Natural killer cell (primary cell): ENCODE results near the gene NUBP2. TPM values are rescaled to one million over a fixed set of nuclear protein-coding genes. Genes with fewer than 3 reads are reported as not detected.
A peak's percentile ranks its signal among the peaks of the same experiment; 100 is the strongest.

Experiments used
- ATAC-seq, 3 donors: fragments of 150-1000 bp in 2 of 3; fragments of 200-7000 bp in 1 of 3; cut with Tn5 transposase; 1 replicate in 1 of 3; 2 replicates in 2 of 3; pipeline ENCODE4 v1.10.0; 2021; ENCODE audit warnings: mild to moderate bottlenecking in 2 of 3, moderate library complexity in 2 of 3
- DNase-seq, 2 donors: peaks; one replicate each; pipeline versions ENCODE4 v3.0.0 to v3.0.0-alpha.2; 2013 to 2021; ENCODE audit warnings: mixed read lengths in 1 of 2
- H3K27ac ChIP-seq: one replicate; pipeline ENCODE4 v1.5.1; 2013; ENCODE audit warnings: mild to moderate bottlenecking, low read length
- H3K27me3 ChIP-seq: one replicate; pipeline ENCODE4 v1.6.1; 2013; ENCODE audit warnings: low read length; ENCODE audit not compliant: control insufficient read depth, insufficient read depth
- H3K36me3 ChIP-seq: one replicate; pipeline ENCODE4 v1.6.1; 2013; ENCODE audit warnings: low read length; ENCODE audit not compliant: control insufficient read depth, insufficient read depth
- H3K4me1 ChIP-seq: one replicate; pipeline ENCODE4 v1.6.1; 2013; ENCODE audit warnings: low read length; ENCODE audit not compliant: control insufficient read depth, insufficient read depth
- H3K4me3 ChIP-seq: one replicate; pipeline ENCODE4 v1.5.1; 2013; ENCODE audit warnings: low read length
- H3K9me3 ChIP-seq: one replicate; pipeline ENCODE4 v1.6.1; 2013; ENCODE audit warnings: low read length; ENCODE audit not compliant: control insufficient read depth, insufficient read depth
- H3K27ac Mint-ChIP-seq, 2 donors: one replicate each; pipeline ENCODE4 v1.8.0; 2022; ENCODE audit warnings: mild to moderate bottlenecking in 2 of 2, mixed read lengths in 2 of 2, moderate library complexity in 1 of 2
- H3K27me3 Mint-ChIP-seq, 2 donors: one replicate each; pipeline ENCODE4 v1.8.0; 2022; ENCODE audit warnings: low read depth in 2 of 2, mixed read lengths in 2 of 2
- H3K36me3 Mint-ChIP-seq: one replicate; pipeline ENCODE4 v1.8.0; 2022; ENCODE audit warnings: mixed read lengths
- H3K4me1 Mint-ChIP-seq, 2 donors: one replicate each; pipeline ENCODE4 v1.8.0; 2022; ENCODE audit warnings: mixed read lengths in 2 of 2
- H3K4me3 Mint-ChIP-seq: one replicate; pipeline ENCODE4 v1.8.0; 2022; ENCODE audit warnings: mild to moderate bottlenecking, moderate library complexity, mixed read lengths
- H3K9me3 Mint-ChIP-seq, 2 donors: one replicate each; pipeline ENCODE4 v1.8.0; 2022; ENCODE audit warnings: mixed read lengths in 2 of 2
- CTCF ChIP-seq: fragments of 200-600 bp; IDR thresholded peaks from one replicate; pipeline ENCODE4 v1.8.0; 2022; ENCODE audit warnings: antibody characterized with exemption
- WGBS: methylation state at CpG from one replicate; pipeline ENCODE4 v1.1.7; 2013; ENCODE audit warnings: missing lambda C conversion rate; ENCODE audit not compliant: insufficient coverage; 5-methylcytosine and 5-hydroxymethylcytosine counted together
- intact Hi-C: fragments of 100-400 bp; cut with micrococcal nuclease; formaldehyde crosslinking; loops from one replicate; pipeline ENCODE4 v1.14.2; 2022
- total RNA-seq, 4 donors: library from RNA; stranded (reverse); fragments of 120-200 nt in 1 of 4; gene quantifications; one replicate each; pipeline versions ENCODE4 v1.2.3 to v1.2.4, GENCODE V29; 2013 to 2022

The NUBP2 gene
- total RNA-seq, 3 donors from 2014 or later (not counting 1 experiment from before 2014, with no cell fraction given): 39.5 to 51.9 (median 49.4) TPM

DNA sequence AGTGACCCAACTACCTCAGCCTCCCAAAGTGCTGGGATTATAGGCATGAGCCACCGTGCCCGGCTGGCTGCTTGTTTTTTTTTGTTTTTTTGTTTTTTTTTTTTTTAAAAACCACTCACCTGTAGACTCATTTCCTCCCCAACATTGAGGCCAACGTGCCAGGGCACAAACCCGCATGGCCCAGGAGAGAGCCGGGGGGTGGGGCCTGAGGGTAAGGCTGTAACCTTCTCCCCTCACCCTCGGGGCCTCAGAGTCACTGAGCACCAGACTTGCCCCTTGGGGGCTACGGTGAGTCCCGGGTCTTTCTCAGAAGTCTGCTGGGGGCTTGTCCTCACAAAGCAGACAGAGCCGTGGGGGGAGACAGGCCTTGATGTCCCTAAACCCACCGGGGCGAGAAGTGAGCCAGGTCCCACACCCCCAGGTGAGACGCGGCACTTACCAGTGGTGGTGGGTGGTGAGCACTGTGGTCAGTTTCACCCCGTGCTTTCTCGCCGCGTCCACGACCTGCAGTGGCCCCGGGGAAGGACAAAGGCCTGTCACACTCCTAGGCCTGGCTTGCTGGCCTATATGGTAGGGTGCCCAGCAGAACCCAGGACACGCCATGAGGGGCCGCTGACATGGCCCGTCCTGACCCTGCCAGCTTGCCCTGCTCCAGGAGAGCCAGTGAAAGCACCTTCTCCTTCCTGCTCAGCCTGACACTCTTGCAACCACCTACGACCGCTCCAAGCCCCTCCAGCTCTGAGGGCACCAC is 39.3 kb downstream of the NUBP2 start:
- no peaks in the 10 kb centered on the region for H3K27me3 Mint-ChIP-seq
- no peak overlapping the region for H3K4me3 ChIP-seq
- no peak for TF ChIP-seq CTCF
- no peak for ATAC-seq
- no peaks in the 10 kb centered on the region for H3K9me3 Mint-ChIP-seq
- H3K4me3 Mint-ChIP-seq: no peak overlapping the region
- H3K4me1 ChIP-seq: peaks cover 13% of the 10 kb centered on the region
- H3K27ac ChIP-seq: no peak overlapping the region
- WGBS: 94% methylated on average over 22 of the region's 24 CpGs
- no peaks in the 10 kb centered on the region for H3K36me3 Mint-ChIP-seq
- no peak for DNase-seq
- H3K4me1 Mint-ChIP-seq: peaks cover under 1 to 15% of the 10 kb centered on the region in 2 donors
- H3K9me3 ChIP-seq: no peaks in the 10 kb centered on the region
- intact Hi-C loops: no loop called here
- H3K27ac Mint-ChIP-seq: no peak overlapping the region
- peaks cover 36% of the 10 kb centered on the region for H3K36me3 ChIP-seq
- H3K27me3 ChIP-seq: no peaks in the 10 kb centered on the region

DNA sequence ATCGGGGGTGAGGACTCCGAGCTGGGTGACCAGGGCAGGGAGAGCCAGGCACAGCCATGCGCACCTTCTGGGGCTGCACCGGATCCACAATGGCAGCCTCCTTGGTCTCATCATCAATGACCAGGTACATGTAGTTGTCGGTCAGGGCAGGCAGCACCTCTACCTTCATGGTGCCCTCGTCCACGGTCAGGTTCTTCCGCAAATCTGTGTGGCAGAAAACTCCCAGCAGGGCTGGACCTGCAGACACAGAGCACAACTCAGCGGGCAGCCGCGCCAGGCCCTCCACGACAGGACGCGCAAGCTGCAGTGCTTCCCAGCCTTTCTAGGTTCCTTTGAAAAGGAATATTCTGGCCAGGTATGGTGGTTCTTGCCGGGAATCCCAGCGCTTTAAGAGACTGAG is 40.0 kb downstream of the NUBP2 start:
- Histone ChIP-seq H3K4me1 (peaks cover 20% of the 10 kb centered on the region), H3K27ac (no peak overlapping the region), H3K36me3 (peaks cover 32% of the 10 kb centered on the region), H3K27me3 (no peaks in the 10 kb centered on the region), H3K9me3 (no peaks in the 10 kb centered on the region), H3K4me3 (no peak overlapping the region)
- H3K4me3 Mint-ChIP-seq: no peak overlapping the region
- ATAC-seq: no peak
- 95% methylated on average over 16 of the region's 16 CpGs for WGBS
- H3K36me3 Mint-ChIP-seq: no peaks in the 10 kb centered on the region
- no peak for DNase-seq
- H3K4me1 Mint-ChIP-seq: peaks cover 8 to 22% of the 10 kb centered on the region in 2 donors
- H3K27me3 Mint-ChIP-seq: no peaks in the 10 kb centered on the region
- H3K27ac Mint-ChIP-seq: no peak overlapping the region
- no peak for TF ChIP-seq CTCF
- intact Hi-C loops: no loop called here
- no peaks in the 10 kb centered on the region for H3K9me3 Mint-ChIP-seq

GRCh38 chr16:1823821-1824220 is 41.1 kb downstream of the NUBP2 start:
- ATAC-seq (no peak), DNase-seq (no peak)
- 91% methylated on average over 9 of the region's 9 CpGs for WGBS
- intact Hi-C loops: no loop called here
- Mint-ChIP-seq H3K36me3 (no peaks in the 10 kb centered on the region), H3K27me3 (no peaks in the 10 kb centered on the region), H3K4me3 (no peak overlapping the region), H3K27ac (no peak overlapping the region), H3K9me3 (no peaks in the 10 kb centered on the region), H3K4me1 (peaks cover 9 to 23% of the 10 kb centered on the region in 2 donors)
- no peak for TF ChIP-seq CTCF
- Histone ChIP-seq H3K27me3 (no peaks in the 10 kb centered on the region), H3K36me3 (peaks cover 31% of the 10 kb centered on the region), H3K27ac (no peak overlapping the region), H3K9me3 (no peaks in the 10 kb centered on the region), H3K4me3 (no peak overlapping the region), H3K4me1 (peaks cover 23% of the 10 kb centered on the region)

DNA sequence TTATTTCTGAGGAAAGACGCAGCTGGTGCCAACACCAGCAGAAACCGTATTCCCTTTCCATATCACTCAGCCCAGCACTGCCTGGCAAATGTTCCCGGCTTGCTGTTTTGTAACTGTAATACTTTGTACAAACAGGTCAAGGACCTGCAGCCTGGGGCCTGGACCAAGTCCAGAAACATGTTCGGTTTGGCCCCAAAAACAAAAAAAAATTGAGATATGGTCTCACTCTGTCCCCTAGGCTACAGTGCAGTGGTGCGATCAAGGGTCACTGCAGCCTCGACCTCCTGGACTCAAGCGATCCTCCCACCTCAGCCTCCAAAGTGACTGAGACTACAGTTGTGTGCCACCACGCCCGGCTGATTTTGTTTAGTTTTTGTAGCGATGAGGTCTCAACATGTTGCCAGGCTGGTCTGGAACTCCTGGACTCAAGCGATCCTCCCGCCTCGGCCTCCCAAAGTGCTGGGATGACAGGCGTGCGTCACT is 42.7 kb downstream of the NUBP2 start:
- Mint-ChIP-seq H3K4me1 (peaks cover 9 to 23% of the 10 kb centered on the region in 2 donors), H3K36me3 (no peaks in the 10 kb centered on the region), H3K9me3 (no peaks in the 10 kb centered on the region), H3K27me3 (no peaks in the 10 kb centered on the region), H3K4me3 (peak overlapping the region; percentile 67), H3K27ac (peak overlapping the region; percentile 41 to 59)
- peak overlapping the region; percentile 24 for H3K4me3 ChIP-seq
- peak overlapping the region; percentile 59 for H3K27ac ChIP-seq
- no peaks in the 10 kb centered on the region for H3K27me3 ChIP-seq
- intact Hi-C loops: no loop called here
- WGBS: 66% methylated on average over 15 of the region's 15 CpGs
- H3K9me3 ChIP-seq: no peaks in the 10 kb centered on the region
- DNase-seq (no peak), ATAC-seq (no peak)
- TF ChIP-seq CTCF: no peak
- peaks cover 23% of the 10 kb centered on the region for H3K4me1 ChIP-seq
- peaks cover 19% of the 10 kb centered on the region for H3K36me3 ChIP-seq
